Chondrocyte (in vitro differentiated cells): ENCODE results near the gene KIAA0319L. TPM values are rescaled to one million over a fixed set of nuclear protein-coding genes. Genes with fewer than 3 reads are reported as not detected.

Experiments
- DNase-seq: peaks from one replicate; pipeline ENCODE4 v3.0.0; 2021; ENCODE audit warnings: mixed read lengths, low spot score
- H3K27ac Mint-ChIP-seq: one replicate; pipeline ENCODE4 v1.8.0; 2021; ENCODE audit warnings: mild to moderate bottlenecking, moderate library complexity, mixed read lengths; ENCODE audit not compliant: unreplicated experiment
- H3K27me3 Mint-ChIP-seq: 2 replicates; pipeline ENCODE4 v1.8.0; 2021; ENCODE audit warnings: low read depth, mixed read lengths
- H3K36me3 Mint-ChIP-seq: 2 replicates; pipeline ENCODE4 v1.8.0; 2021; ENCODE audit warnings: low read depth, mixed read lengths
- H3K4me1 Mint-ChIP-seq: 2 replicates; pipeline ENCODE4 v1.8.0; 2021; ENCODE audit warnings: low read depth, mild to moderate bottlenecking, mixed read lengths
- H3K4me3 Mint-ChIP-seq: one replicate; pipeline ENCODE4 v1.8.0; 2021; ENCODE audit warnings: mild to moderate bottlenecking, moderate library complexity, mixed read lengths; ENCODE audit not compliant: unreplicated experiment
- H3K9me3 Mint-ChIP-seq: 2 replicates; pipeline ENCODE4 v1.8.0; 2021; ENCODE audit warnings: low read depth, mixed read lengths
- total RNA-seq: library from RNA; stranded (reverse); gene quantifications from 3 replicates; pipeline ENCODE4 v1.2.1, GENCODE V29; 2021
- TF ChIP-seq, protein P1 (sequence below): fragments of 200-600 bp; sonication (generic); IDR thresholded peaks from 2 replicates; pipeline ENCODE4 v1.5.0; 2021; ENCODE audit warnings: antibody characterized with exemption, mild to moderate bottlenecking, moderate library complexity

KIAA0319L gene
- total RNA-seq, 1 donor from 2014 or later, result 28.7 TPM

DNA sequence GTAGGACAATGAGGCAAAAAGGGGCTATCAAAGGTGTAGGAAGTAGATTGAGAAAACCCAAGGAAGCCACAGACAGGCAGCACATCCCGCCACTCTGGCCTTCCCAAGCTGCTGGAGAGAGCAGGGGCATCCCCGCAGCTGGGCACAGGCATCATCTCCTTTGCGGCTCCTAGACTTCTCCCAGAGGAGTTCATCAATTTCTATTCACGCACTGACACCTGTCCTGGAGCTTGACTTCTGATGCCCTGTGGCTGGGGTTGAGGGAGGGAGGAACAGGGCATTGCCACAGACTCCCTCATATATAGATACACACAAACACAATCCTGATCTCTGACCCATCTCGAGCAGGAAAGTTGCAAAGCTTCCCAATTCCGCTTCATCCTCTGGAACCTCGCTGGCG, 14.1 kb upstream of the KIAA0319L start:
- Mint-ChIP-seq H3K4me3 (no peak overlapping the region), H3K27ac (no peak overlapping the region), H3K4me1 (peaks cover 27% of the 10 kb centered on the region), H3K27me3 (peaks cover 24% of the 10 kb centered on the region), H3K9me3 (no peaks in the 10 kb centered on the region), H3K36me3 (peaks cover 5% of the 10 kb centered on the region)
- DNase-seq, result no peak
- TF ChIP-seq, protein P1, sequence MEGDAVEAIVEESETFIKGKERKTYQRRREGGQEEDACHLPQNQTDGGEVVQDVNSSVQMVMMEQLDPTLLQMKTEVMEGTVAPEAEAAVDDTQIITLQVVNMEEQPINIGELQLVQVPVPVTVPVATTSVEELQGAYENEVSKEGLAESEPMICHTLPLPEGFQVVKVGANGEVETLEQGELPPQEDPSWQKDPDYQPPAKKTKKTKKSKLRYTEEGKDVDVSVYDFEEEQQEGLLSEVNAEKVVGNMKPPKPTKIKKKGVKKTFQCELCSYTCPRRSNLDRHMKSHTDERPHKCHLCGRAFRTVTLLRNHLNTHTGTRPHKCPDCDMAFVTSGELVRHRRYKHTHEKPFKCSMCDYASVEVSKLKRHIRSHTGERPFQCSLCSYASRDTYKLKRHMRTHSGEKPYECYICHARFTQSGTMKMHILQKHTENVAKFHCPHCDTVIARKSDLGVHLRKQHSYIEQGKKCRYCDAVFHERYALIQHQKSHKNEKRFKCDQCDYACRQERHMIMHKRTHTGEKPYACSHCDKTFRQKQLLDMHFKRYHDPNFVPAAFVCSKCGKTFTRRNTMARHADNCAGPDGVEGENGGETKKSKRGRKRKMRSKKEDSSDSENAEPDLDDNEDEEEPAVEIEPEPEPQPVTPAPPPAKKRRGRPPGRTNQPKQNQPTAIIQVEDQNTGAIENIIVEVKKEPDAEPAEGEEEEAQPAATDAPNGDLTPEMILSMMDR, result no peak

DNA sequence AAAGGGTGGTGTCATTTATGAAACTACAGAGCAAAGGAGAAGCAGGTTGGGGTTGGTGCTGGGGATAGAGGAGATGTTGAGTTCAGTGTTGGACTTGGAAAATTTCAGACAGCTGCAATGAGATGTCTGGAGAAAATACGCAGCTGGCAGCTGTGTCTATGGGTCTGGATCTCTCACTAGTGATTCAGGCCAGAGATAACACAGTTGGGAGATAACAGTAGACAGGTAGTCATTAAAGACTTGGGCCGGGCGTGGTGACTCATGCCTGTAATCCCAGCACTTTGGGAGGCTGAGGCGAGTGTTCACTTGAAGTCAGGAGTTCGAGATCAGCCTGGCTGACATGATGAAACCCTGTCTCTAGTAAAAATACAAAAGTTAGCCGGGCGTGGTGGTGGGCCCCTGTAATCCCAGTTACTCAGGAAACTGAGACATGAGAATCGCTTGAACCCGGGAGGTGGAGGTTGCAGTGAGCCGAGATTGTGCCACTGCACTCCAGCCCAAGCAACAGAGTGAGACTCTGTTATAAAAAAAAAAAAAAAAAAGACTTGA, 13.5 kb upstream of the KIAA0319L start:
- no peak overlapping the region for H3K4me3 Mint-ChIP-seq
- H3K27ac Mint-ChIP-seq, result no peak overlapping the region
- DNase-seq, result no peak
- peaks cover 5% of the 10 kb centered on the region for H3K36me3 Mint-ChIP-seq
- no peaks in the 10 kb centered on the region for H3K9me3 Mint-ChIP-seq
- H3K27me3 Mint-ChIP-seq, result peaks cover 22% of the 10 kb centered on the region
- peaks cover 24% of the 10 kb centered on the region for H3K4me1 Mint-ChIP-seq
- TF ChIP-seq, protein P1, result no peak

DNA sequence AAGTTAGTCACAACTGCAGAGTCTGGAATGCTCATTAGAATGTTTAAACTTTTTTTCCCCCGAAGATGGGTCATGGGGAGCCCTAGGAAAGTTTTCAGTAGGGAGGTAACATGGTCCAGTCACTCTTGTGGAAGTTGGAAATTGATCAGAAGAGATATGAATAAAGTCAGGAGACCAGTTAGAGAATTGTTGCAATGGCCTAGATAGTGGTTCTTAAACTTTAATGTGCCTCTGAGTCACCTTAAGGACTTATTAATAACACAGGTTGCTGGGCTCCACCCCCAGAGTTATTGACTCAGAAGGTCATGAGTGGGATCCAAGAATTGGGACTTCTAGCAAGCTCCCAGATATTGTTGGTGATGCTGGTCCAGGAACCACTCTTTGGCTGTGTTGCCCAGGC, 12.7 kb upstream of the KIAA0319L start:
- TF ChIP-seq, protein P1, result no peak
- Mint-ChIP-seq H3K36me3 (peaks cover 5% of the 10 kb centered on the region), H3K4me1 (peaks cover 24% of the 10 kb centered on the region), H3K27me3 (peaks cover 22% of the 10 kb centered on the region), H3K4me3 (no peak overlapping the region), H3K27ac (no peak overlapping the region), H3K9me3 (no peaks in the 10 kb centered on the region)
- no peak for DNase-seq

DNA sequence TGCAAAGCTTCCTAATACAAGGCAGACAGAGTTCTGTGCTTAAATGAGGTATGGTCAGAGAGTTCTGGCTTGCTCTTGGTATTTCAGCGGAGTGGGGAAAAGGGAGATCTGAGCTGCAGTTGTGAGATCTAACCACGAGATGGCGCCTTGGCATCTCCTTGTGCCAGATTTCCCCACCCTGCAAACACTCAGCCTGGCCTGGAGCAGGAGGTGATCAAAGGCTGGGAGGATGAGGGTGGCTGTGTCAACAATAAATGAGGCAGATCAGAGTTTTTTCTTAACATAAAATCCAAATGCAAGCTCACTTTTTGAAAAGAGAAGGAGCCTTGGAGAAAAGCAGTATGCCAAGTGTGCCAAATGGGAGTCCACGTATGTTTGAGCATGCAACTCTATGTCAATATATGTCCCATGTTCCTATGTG, 11.8 kb upstream of the KIAA0319L start:
- DNase-seq, result no peak
- Mint-ChIP-seq H3K4me3 (no peak overlapping the region), H3K9me3 (no peaks in the 10 kb centered on the region), H3K27me3 (peaks cover 22% of the 10 kb centered on the region), H3K36me3 (peaks cover 9% of the 10 kb centered on the region), H3K4me1 (peaks cover 24% of the 10 kb centered on the region), H3K27ac (no peak overlapping the region)
- TF ChIP-seq, protein P1, result peak; percentile 90

GRCh38 chr1:35567947-35568558, 10.8 kb upstream of the KIAA0319L start:
- Mint-ChIP-seq H3K27me3 (peaks cover 22% of the 10 kb centered on the region), H3K4me3 (no peak overlapping the region), H3K9me3 (no peaks in the 10 kb centered on the region), H3K4me1 (peaks cover 23% of the 10 kb centered on the region), H3K27ac (no peak overlapping the region), H3K36me3 (peaks cover 9% of the 10 kb centered on the region)
- TF ChIP-seq, protein P1, result no peak
- peak; percentile 34 for DNase-seq
